Keratinocyte (primary cell): ENCODE measurements around the gene TOMM6. TPM values are rescaled to one million over a fixed set of nuclear protein-coding genes. Genes with fewer than 3 reads are reported as not detected.

Experiments used
- DNase-seq: peaks from one replicate; pipeline ENCODE4 v3.0.0-alpha.2; 2011; ENCODE audit warnings: low read depth, missing footprints, low spot score
- FAIRE-seq: peaks from 2 replicates; lab custom pipeline; 2011; peaks lifted over from hg19 to GRCh38; lab: Jason Lieb, UNC
- H2AFZ ChIP-seq: 2 replicates; pipeline ENCODE4 v1.6.0; 2012; ENCODE audit warnings: low read length, control low read depth, inconsistent platforms; ENCODE audit not compliant: control insufficient read depth
- H3K27ac ChIP-seq: 2 replicates; pipeline ENCODE4 v1.5.1; 2011; ENCODE audit warnings: low read length; ENCODE audit not compliant: control insufficient read depth, insufficient read depth
- H3K27me3 ChIP-seq: 3 replicates; pipeline ENCODE4 v1.6.0; 2011; ENCODE audit warnings: low read length; ENCODE audit not compliant: control insufficient read depth, insufficient read depth; ENCODE audit errors: extremely low read depth
- H3K36me3 ChIP-seq, 2 experiments: 2 replicates in 1 of 2; 3 replicates in 1 of 2; pipeline ENCODE4 v1.5.1; 2011; ENCODE audit warnings: low read length in 2 of 2, mild to moderate bottlenecking in 1 of 2; ENCODE audit not compliant: control insufficient read depth in 2 of 2, insufficient read depth in 2 of 2; ENCODE audit errors: extremely low read depth in 1 of 2
- H3K4me1 ChIP-seq: 3 replicates; pipeline ENCODE4 v1.5.1; 2011; ENCODE audit warnings: low read length; ENCODE audit not compliant: control insufficient read depth, insufficient read depth; ENCODE audit errors: extremely low read depth
- H3K4me2 ChIP-seq: 3 replicates; pipeline ENCODE4 v1.6.0; 2011; ENCODE audit warnings: low read depth, low read length; ENCODE audit not compliant: control insufficient read depth, insufficient read depth; ENCODE audit errors: extremely low read depth
- H3K4me3 ChIP-seq, 3 experiments: fragments of 200-600 bp in 1 of 3; sonication (generic) in 1 of 3; 2 replicates in 2 of 3; 3 replicates in 1 of 3; pipeline ENCODE4 v1.5.1; 2011 to 2016; ENCODE audit warnings: low read length in 3 of 3, mild to moderate bottlenecking in 3 of 3, control low read depth in 2 of 3, inconsistent platforms in 1 of 3, low read depth in 1 of 3, mixed read lengths in 1 of 3, mixed run types in 1 of 3, moderate library complexity in 1 of 3; ENCODE audit not compliant: control insufficient read depth in 2 of 3, insufficient read depth in 2 of 3; ENCODE audit errors: extremely low read depth in 1 of 3
- H3K79me2 ChIP-seq: 2 replicates; pipeline ENCODE4 v1.6.0; 2012; ENCODE audit warnings: low read length; ENCODE audit not compliant: control insufficient read depth, insufficient read depth
- H3K9ac ChIP-seq: 3 replicates; pipeline ENCODE4 v1.6.0; 2011; ENCODE audit warnings: low read length; ENCODE audit not compliant: control insufficient read depth, insufficient read depth; ENCODE audit errors: extremely low read depth
- H3K9me1 ChIP-seq: 3 replicates; pipeline ENCODE4 v1.6.0; 2011; ENCODE audit warnings: low read length; ENCODE audit not compliant: control insufficient read depth, insufficient read depth; ENCODE audit errors: extremely low read depth
- H3K9me3 ChIP-seq: 2 replicates; pipeline ENCODE4 v1.5.1; 2012; ENCODE audit warnings: low read depth, low read length; ENCODE audit not compliant: control insufficient read depth
- H4K20me1 ChIP-seq: 3 replicates; pipeline ENCODE4 v1.6.0; 2011; ENCODE audit warnings: low read length; ENCODE audit not compliant: control insufficient read depth, insufficient read depth; ENCODE audit errors: extremely low read depth
- EZH2 ChIP-seq: IDR thresholded peaks from one replicate; pipeline ENCODE4 v1.6.1; 2012; ENCODE audit warnings: inconsistent platforms, mild to moderate bottlenecking, low read length, moderate library complexity
- dilution Hi-C: fragments of 300-500 bp; cut with MboI; formaldehyde crosslinking; loops from one replicate; pipeline ENCODE4 v1.7.0; 2020; ENCODE audit warnings: low sequenced_read_pairs; ENCODE audit not compliant: extremely low pct_ligation_motif_present
- polyA plus RNA-seq, 5 experiments: library from polyadenylated mRNA; depleted of rRNA in 3 of 5; stranded (reverse) in 3 of 5; stranded (forward) in 1 of 5; unstranded in 1 of 5; fragments of >200 nt; gene quantifications; 1 replicate in 1 of 5; 2 replicates in 3 of 5; 3 replicates in 1 of 5; pipeline versions ENCODE4 v1.2.1 to v1.2.3, GENCODE V29; 2011 to 2012; ENCODE audit warnings: missing spikeins in 2 of 5, low read depth in 1 of 5, low replicate concordance in 1 of 5
- TF ChIP-seq, protein P1 (sequence below), 3 experiments: IDR thresholded peaks in 1 of 3; conservative IDR thresholded peaks in 1 of 3; optimal IDR thresholded peaks in 1 of 3; 2 replicates in 2 of 3; 3 replicates in 1 of 3; pipeline versions ENCODE3 to v1.5.1; 2011; ENCODE audit warnings: low read length in 3 of 3, mild to moderate bottlenecking in 3 of 3, moderate library complexity in 2 of 3, control low read depth in 1 of 3, inconsistent platforms in 1 of 3; ENCODE audit not compliant: insufficient read depth in 2 of 3; ENCODE audit errors: extremely low read depth in 1 of 3

TOMM6 gene
- polyA plus RNA-seq, 1 donor (not counting 4 experiments of a cell fraction or from before 2014, with no cell fraction given): 374 TPM

DNA sequence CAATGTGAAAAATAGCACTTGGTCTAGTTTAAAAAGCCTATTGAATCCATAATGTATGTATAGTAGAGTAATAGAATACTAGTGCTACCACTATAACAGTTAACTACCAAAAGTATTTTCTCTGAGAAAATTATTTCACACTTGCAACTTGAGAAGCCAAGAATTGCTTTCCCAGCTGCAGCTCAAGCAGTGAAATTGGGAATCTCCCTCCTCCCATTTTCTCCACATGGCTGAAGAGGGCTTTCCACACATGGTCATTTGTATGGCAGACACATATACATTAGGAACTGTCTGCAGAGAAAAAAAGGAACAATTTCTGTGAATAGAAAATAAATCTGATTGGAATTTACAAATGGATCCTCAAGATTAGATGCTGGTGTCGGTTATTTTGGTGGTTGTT lies 34.5 kb downstream of the TOMM6 start:
- dilution Hi-C loops: no loop called here
- Histone ChIP-seq H4K20me1 (no peaks in the 10 kb centered on the region), H3K9me1 (no peaks in the 10 kb centered on the region), H3K9me3 (no peaks in the 10 kb centered on the region), H3K4me1 (no peaks in the 10 kb centered on the region), H3K9ac (no peak overlapping the region), H3K27me3 (no peaks in the 10 kb centered on the region), H3K4me3 (no peak overlapping the region), H3K36me3 (no peaks in the 10 kb centered on the region), H3K4me2 (no peak overlapping the region), H3K27ac (no peak overlapping the region), H2AFZ (no peak overlapping the region), H3K79me2 (no peaks in the 10 kb centered on the region)
- no peak for FAIRE-seq
- DNase-seq: no peak
- TF ChIP-seq, protein P1, sequence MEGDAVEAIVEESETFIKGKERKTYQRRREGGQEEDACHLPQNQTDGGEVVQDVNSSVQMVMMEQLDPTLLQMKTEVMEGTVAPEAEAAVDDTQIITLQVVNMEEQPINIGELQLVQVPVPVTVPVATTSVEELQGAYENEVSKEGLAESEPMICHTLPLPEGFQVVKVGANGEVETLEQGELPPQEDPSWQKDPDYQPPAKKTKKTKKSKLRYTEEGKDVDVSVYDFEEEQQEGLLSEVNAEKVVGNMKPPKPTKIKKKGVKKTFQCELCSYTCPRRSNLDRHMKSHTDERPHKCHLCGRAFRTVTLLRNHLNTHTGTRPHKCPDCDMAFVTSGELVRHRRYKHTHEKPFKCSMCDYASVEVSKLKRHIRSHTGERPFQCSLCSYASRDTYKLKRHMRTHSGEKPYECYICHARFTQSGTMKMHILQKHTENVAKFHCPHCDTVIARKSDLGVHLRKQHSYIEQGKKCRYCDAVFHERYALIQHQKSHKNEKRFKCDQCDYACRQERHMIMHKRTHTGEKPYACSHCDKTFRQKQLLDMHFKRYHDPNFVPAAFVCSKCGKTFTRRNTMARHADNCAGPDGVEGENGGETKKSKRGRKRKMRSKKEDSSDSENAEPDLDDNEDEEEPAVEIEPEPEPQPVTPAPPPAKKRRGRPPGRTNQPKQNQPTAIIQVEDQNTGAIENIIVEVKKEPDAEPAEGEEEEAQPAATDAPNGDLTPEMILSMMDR (optimal IDR thresholded peaks at IDR 0.05 in 1 of 3, IDR thresholded peaks at IDR 0.05 in 1 of 3, conservative IDR thresholded peaks at IDR 0.05 in 1 of 3; ENCODE audit: extremely low read depth in 1 of 3, insufficient read depth in 2 of 3, low read length in 3 of 3): no peak
- TF ChIP-seq EZH2: no peak

GRCh38 chr6:41823178-41823577 lies 35.7 kb downstream of the TOMM6 start:
- Histone ChIP-seq H3K4me3 (no peak overlapping the region), H3K79me2 (no peaks in the 10 kb centered on the region), H3K36me3 (no peaks in the 10 kb centered on the region), H3K4me2 (no peak overlapping the region), H2AFZ (no peak overlapping the region), H3K27me3 (no peaks in the 10 kb centered on the region), H3K9ac (no peak overlapping the region), H3K9me3 (no peaks in the 10 kb centered on the region), H3K27ac (no peak overlapping the region), H3K9me1 (no peaks in the 10 kb centered on the region), H3K4me1 (no peaks in the 10 kb centered on the region), H4K20me1 (no peaks in the 10 kb centered on the region)
- FAIRE-seq: no peak
- no peak for TF ChIP-seq EZH2
- TF ChIP-seq, protein P1 (optimal IDR thresholded peaks at IDR 0.05 in 1 of 3, IDR thresholded peaks at IDR 0.05 in 1 of 3, conservative IDR thresholded peaks at IDR 0.05 in 1 of 3; ENCODE audit: extremely low read depth in 1 of 3, insufficient read depth in 2 of 3, low read length in 3 of 3): no peak
- no peak for DNase-seq
- dilution Hi-C loops: no loop called here
